Measurements from ENCODE around the gene ZBTB20. TPM values are rescaled to one million over a fixed set of nuclear protein-coding genes. Genes with fewer than 3 reads are reported as not detected.

The ZBTB20 gene
- total RNA-seq, 4 donors from 2014 or later: 148 to 242 (median 188) TPM

DNA sequence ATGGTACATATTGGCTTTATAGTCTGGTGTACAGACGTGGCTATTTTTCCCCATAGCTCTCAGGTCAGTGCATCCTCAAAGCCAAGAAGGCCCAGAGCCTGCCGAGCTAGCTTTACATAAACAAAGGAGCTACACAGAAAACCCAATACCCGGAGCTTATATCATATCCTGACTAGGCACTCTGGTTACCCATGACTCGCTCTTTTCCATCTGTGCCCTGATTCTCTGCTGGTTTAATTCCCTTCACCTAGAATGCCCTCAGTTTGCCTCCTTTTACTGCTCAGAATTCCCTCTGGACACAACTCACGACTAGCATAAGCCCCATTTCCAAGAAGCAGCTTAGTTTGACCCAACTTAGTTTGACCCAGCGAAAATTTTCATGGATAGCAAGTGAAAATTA is 742.5 kb downstream of the ZBTB20 start:
- H3K27me3 ChIP-seq: no peaks in the 10 kb centered on the region
- H3K9me3 ChIP-seq: no peaks in the 10 kb centered on the region
- H3K27ac ChIP-seq: no peak overlapping the region
- peaks cover 37 to 50% of the 10 kb centered on the region in 2 donors for H3K4me1 ChIP-seq
- 85 to 86% methylated on average over 6 of the region's 6 CpGs for WGBS, 2 donors
- no peaks in the 10 kb centered on the region for H3K36me3 ChIP-seq
- no peak for DNase-seq
- intact Hi-C loops (cut with DNase I): no loop called here
- TF ChIP-seq POLR2A (IDR thresholded peaks at IDR 0.05): no peak
- TF ChIP-seq, protein P1, sequence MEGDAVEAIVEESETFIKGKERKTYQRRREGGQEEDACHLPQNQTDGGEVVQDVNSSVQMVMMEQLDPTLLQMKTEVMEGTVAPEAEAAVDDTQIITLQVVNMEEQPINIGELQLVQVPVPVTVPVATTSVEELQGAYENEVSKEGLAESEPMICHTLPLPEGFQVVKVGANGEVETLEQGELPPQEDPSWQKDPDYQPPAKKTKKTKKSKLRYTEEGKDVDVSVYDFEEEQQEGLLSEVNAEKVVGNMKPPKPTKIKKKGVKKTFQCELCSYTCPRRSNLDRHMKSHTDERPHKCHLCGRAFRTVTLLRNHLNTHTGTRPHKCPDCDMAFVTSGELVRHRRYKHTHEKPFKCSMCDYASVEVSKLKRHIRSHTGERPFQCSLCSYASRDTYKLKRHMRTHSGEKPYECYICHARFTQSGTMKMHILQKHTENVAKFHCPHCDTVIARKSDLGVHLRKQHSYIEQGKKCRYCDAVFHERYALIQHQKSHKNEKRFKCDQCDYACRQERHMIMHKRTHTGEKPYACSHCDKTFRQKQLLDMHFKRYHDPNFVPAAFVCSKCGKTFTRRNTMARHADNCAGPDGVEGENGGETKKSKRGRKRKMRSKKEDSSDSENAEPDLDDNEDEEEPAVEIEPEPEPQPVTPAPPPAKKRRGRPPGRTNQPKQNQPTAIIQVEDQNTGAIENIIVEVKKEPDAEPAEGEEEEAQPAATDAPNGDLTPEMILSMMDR (IDR thresholded peaks at IDR 0.05): no peak
- no peak overlapping the region for H3K4me3 ChIP-seq (replicated peaks in 1 of 3)

DNA sequence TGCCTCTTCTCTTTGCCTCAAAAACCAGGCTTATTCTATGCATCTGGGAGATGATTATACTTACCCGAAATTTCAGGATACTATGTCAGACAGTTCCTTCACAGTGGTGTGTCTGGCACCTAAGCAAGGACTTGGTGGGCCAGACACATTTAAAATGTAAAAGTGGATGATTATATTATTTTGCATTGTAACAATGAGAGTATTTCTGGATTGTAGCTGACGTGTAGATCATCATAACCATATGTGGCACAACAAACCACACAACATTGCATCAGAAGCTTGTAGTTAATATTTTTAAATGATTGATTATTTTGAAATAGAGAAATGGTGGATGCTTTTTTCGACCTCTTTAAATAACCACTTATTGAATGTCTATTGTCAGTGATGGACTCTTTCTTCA is 744.2 kb downstream of the ZBTB20 start:
- intact Hi-C loops (cut with DNase I): no loop called here
- 95 to 96% methylated on average over 3 of the region's 3 CpGs for WGBS, 2 donors
- Histone ChIP-seq H3K27ac (no peak overlapping the region), H3K4me1 (peaks cover 25 to 42% of the 10 kb centered on the region in 2 donors), H3K4me3 (replicated peaks in 1 of 3) (no peak overlapping the region), H3K9me3 (no peaks in the 10 kb centered on the region), H3K27me3 (no peaks in the 10 kb centered on the region), H3K36me3 (no peaks in the 10 kb centered on the region)
- DNase-seq: no peak
- TF ChIP-seq, protein P1 (IDR thresholded peaks at IDR 0.05): no peak
- TF ChIP-seq POLR2A (IDR thresholded peaks at IDR 0.05): no peak

DNA sequence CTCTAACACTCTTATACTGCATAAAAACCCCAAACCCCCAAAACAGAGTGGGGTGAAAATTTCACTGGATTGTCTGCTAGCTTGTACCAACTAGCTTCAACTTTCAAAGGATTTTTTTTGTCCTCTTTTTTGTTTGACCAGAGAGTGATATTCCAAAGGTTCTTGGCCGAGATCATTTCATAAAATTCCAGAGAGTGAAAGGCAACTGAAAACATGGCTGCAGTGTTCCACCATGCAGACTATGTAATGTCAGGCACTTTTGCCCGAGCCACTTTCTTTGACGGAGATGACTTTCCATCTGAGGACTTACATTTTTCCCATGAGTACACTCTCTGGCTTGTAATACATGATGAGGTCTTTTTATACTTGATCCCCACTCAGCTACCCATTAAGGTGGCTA is 745.7 kb downstream of the ZBTB20 start:
- DNase-seq: no peak
- no peaks in the 10 kb centered on the region for H3K9me3 ChIP-seq
- peak overlapping the region in 1 of 3 donors; percentile 81 for H3K27ac ChIP-seq
- TF ChIP-seq, protein P1 (IDR thresholded peaks at IDR 0.05): no peak
- no peak for TF ChIP-seq POLR2A (IDR thresholded peaks at IDR 0.05)
- H3K36me3 ChIP-seq: no peaks in the 10 kb centered on the region
- H3K4me1 ChIP-seq: peaks cover 20 to 28% of the 10 kb centered on the region in 2 donors
- no peak overlapping the region for H3K4me3 ChIP-seq (replicated peaks in 1 of 3)
- WGBS, 2 donors: 88 to 100% methylated on average over 3 of the region's 3 CpGs
- intact Hi-C loops (cut with DNase I): no loop called here
- no peaks in the 10 kb centered on the region for H3K27me3 ChIP-seq

DNA sequence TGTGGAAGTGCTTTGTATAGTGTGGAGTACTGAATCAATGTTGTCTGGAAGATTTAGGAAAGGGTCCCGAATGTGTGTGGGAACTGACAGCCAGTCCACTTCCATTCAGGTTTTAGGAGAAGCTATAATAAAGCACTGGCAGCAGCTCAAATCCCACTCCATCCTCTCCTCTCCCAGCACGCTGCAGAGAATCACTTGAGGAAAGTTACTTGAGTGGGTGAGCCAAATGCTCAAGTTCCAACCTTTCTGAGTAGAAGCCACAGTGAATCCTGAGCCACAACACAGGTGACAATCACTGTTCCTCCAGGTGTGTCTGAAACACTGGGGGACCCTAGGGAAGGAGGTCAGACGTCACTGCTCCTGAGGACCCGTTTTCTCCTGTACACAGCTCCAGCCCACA is 746.7 kb downstream of the ZBTB20 start:
- DNase-seq: peak; percentile 24 to 37
- H3K27me3 ChIP-seq: no peaks in the 10 kb centered on the region
- WGBS, 2 donors: 27 to 39% methylated on average over 4 of the region's 4 CpGs
- peaks cover 11 to 19% of the 10 kb centered on the region in 2 donors for H3K4me1 ChIP-seq
- TF ChIP-seq, protein P1 (IDR thresholded peaks at IDR 0.05): no peak
- no peak for TF ChIP-seq POLR2A (IDR thresholded peaks at IDR 0.05)
- no peak overlapping the region for H3K4me3 ChIP-seq (replicated peaks in 1 of 3)
- intact Hi-C loops (cut with DNase I): no loop called here
- H3K27ac ChIP-seq: peak overlapping the region; percentile 46 to 81 (median 67)
- H3K9me3 ChIP-seq: no peaks in the 10 kb centered on the region
- no peaks in the 10 kb centered on the region for H3K36me3 ChIP-seq

DNA sequence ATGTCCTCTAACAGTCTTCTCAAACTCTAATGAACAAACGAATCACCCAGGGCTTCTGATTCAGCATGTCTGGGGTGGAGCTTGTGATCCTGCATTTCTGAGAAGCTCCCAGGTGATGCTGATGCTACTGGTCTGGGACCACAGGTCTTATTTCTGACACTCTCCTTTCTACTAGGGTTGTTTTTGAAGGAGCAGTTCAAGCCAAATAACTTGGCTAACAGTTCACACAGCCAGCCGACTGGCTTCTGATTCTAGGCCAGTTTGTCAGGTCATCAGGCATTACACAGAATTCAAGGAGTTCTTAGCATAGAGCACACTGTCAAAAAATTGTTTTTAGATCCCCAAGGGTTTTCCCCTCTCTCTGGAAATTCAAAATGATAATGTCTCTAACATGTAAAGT is 752.5 kb downstream of the ZBTB20 start:
- intact Hi-C loops (cut with DNase I): no loop called here
- H3K36me3 ChIP-seq: no peaks in the 10 kb centered on the region
- H3K4me3 ChIP-seq (replicated peaks in 1 of 3): no peak overlapping the region
- H3K4me1 ChIP-seq: peaks cover 6 to 12% of the 10 kb centered on the region in 2 donors
- TF ChIP-seq POLR2A (IDR thresholded peaks at IDR 0.05): no peak
- TF ChIP-seq, protein P1 (IDR thresholded peaks at IDR 0.05): no peak
- H3K27ac ChIP-seq: peak overlapping the region in 1 of 3 donors; percentile 6
- H3K27me3 ChIP-seq: no peaks in the 10 kb centered on the region
- no peaks in the 10 kb centered on the region for H3K9me3 ChIP-seq
- 24 to 25% methylated on average over 2 of the region's 2 CpGs for WGBS, 2 donors
- peak; percentile 50 to 66 for DNase-seq

Data from thyroid gland (tissue), 4 donors.